HG03571 (cell line): Measurements from ENCODE around the gene FCN3.
"Not testable (repeated sequence)": the region's sequence is repeated elsewhere in the genome, so short reads cannot be mapped to it uniquely, and the experiment has no call there.

ENCODE experiments used
- ATAC-seq: cut with Tn5 transposase; IDR thresholded peaks from one replicate; pipeline ENCODE4 v1.9.1; 2021; ENCODE audit not compliant: unreplicated experiment

The FCN3 gene

DNA sequence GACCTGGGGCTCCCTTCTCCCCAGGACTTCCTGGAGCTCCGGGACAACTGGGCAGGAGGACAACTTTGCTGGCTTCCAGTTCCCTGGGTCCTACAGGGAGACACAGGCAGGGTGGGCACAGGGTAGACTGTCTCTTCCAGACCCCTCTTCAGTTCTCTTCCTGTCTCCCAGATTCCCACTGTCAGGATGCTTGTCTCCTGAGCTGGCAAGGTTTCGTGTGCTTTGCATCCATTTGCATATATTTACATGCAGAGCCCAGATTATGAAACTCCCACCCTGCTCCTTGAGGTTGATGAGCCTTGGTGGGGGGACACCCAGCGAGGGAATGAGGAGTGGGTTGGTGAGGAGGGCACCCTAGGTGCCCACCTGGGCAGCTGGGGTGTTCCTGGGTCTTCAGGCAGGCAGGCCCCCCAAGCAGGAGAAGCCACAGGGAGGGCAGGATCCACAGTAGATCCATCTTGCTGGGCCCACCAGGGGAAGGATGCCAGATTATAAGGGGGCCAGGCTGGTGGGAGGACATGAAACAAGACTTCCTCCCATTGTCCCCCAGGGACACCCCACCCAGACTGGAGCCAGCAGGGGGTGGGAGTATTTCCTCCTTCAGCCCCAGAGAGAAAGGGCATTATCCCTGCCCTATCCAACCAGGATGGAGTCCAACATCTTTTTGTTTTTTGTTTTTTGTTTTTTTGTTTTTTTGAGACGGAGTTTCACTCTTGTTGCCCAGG is at the start of gene FCN3:
FCN3 (minus strand) TSS at position 463 of the 725 bp plus-strand sequence; CDS start at position 457, 6 bp downstream.
- ATAC-seq, result no peak

DNA sequence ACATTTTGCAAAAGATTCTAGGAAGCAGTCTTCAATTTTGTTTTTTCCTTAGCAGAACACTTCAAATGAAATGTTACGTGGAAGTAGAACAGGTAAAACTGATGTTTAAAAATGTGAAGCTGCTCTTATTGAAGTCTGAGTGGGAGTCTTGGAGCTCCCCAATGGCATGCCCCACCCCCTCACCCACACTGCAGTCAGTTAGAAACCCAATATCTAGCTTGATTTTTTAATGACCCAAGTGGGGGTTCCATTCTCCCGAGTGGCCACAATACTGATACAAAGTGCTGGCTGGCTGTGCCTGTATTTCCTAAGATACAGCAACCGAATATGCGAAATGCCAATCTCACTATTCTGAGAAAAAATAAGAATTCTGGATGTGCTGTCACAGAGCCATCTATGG is 49.1 kb upstream of the FCN3 start:
- ATAC-seq, result no peak

DNA sequence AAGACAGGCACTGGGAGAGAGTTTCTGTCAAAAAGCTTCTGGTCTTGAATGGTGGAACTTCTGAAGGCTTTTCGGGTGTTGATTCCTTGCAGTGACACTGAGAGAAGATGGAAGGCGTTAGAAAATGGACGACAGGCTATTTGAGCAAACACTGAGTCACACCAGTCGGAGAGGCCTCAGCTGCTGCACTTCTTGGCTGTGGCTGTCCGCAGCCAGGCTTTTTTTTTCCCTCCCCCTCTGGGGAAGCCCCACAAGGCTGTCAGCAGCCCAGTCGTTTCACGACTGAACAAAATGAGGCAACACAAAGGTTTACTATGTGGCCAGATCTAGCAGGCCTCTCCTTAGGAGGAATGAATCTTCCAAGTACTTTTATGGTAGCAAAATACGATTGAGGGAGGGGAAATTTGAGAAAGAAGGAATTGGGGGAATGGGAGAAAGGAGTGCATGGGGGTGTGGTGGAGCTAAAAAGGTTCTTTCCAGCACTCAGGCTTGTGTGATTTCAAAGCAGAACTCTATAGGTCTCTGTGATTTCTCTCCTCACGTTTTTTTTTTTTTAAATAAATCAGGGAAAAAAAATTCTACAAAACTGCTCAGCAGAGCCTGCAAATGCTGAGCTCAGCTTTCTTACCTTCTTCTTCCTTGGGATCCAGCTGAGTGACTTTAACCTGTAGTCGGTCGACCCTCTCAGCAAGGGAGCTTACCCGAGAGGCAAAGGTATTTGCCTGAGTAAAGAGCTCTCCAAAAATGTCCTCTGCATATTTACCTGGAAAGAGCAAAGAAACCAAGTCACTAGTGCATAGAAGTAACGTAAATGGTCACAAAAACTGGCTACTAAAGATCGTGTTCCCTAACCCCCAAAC is 43.9 kb upstream of the FCN3 start:
- peak; percentile 55 for ATAC-seq

DNA sequence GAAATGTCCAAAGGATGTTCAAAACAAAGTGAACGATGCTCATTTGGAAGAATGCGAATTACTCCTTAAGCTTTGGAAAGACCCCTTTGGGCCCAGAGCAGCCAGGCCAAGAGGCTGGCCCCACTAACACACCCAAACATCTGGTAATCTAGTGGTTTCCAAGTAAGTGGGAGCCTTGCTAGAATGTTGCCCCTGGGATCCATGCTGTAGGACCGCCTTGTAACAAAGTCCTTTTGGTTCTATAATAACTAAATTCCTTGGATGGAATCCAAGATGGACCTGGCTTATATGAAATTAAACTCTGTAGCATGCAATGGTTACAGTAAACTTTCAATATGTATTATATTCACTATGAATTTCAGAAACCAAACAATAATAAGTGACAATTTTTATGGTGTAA is 43.1 kb upstream of the FCN3 start:
- no peak for ATAC-seq

- no peak for ATAC-seq
Observed at GRCh38 chr1:27416387-27417111, 41.9 kb upstream of the FCN3 start.

DNA sequence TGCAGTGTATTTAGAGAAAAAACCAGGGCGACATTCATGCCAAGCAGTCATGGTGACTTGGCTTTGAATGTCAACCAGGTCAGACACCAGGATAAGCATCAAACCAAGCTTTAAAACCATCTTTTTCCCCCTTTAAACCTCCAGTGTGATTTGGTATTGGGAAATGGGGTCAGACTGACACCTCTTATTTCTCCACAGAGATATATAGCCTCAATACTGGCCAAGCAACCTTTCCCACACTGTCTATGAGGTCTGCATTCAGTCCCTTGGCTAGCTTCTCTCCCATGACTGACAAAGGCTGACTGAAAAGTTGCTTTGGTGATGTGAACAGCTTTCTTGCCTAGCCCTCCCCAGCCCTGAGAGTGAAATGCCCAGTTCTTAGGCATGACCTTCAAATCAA is 39.5 kb upstream of the FCN3 start:
- no peak for ATAC-seq

- ATAC-seq, result no peak
Observed at GRCh38 chr1:27413004-27413403, 38.4 kb upstream of the FCN3 start.

DNA sequence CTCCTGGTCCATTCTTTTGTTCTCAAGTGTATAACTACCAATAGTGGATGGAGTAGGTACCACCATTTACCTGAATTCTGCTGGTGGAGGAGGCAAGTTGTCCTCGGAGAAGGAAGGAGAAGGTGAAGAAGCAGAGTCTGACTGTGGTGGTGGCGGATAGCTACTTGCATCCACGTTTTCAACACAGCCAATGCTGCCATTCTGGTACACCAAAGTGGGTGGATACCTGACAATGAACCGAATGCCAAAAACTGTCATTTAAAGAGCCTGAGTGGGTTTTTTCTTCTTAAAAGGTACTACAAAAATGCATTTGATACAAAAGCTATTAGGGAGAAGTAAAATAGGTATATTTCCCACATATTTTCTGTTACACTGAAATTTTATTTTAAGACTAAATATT is 37.9 kb upstream of the FCN3 start:
- no peak for ATAC-seq

- ATAC-seq, result no peak
Observed at GRCh38 chr1:27410709-27411108, 36.1 kb upstream of the FCN3 start.

- ATAC-seq, result no peak
Observed at GRCh38 chr1:27409669-27410068, 35.0 kb upstream of the FCN3 start.

DNA sequence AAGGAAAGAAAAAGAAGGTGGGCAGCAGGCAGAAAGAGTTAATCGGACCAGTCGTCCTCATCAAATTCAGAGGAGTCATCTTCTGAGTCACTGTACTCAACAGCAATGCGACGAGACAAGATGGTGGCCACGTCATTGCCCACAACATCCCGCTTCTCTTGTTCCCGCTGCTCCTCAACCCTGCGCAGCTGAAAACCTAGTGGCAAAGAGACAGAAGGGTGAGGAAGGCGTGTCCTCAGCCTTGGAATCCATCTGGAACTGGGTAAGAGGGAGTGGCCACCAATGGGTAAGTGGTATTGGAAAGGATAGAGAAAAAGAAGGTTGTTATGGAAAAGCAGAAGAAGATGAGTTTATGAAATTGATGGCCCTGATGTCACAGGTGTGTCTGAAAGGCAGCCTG is 33.5 kb upstream of the FCN3 start:
- no peak for ATAC-seq

DNA sequence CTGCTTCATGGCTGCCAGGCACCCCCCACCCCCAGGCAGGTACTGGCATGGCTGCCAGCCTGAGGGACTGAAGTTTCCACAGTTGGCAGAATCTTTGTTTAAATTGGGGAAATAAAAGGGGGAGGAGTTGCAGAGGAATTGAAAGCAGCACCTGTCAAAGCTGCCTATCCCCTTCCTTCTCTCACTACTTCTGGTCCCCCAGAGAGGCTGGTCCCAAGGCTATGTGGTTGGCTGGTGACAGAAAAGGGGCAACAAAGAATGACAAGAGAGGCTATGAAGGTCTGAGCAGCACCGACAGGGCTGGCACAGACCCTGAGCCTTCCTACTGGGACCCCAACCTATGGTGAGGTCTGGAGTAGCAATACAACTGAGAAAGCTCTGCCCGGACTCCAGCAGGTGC is 32.2 kb upstream of the FCN3 start:
- ATAC-seq, result not testable (repeated sequence)

- no peak for ATAC-seq
Observed at GRCh38 chr1:27406362-27406680, 31.7 kb upstream of the FCN3 start.

- not testable (repeated sequence) for ATAC-seq
Observed at GRCh38 chr1:27405598-27406361, 31.2 kb upstream of the FCN3 start.

DNA sequence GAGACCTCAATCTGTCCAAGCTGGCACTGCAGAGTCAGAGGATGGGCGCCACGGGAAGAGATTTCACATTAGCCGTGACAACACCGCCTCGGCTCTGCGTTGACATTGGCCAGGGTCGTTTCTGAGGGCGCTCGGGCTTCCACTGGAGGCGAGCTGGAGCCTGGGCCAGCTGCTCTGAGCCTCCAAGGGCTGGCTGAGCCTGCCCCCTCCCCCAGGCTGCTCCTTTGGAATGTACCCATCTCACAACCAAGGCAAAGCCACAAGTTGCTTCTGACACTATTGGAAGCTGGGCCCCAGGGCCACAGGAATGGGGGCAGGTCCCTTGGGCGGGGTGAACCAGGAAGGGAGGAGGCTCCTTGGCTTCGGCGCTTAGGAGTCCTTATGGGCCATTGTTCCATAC is 30.4 kb upstream of the FCN3 start:
- no peak for ATAC-seq

GRCh38 chr1:27403931-27404330 is 29.3 kb upstream of the FCN3 start:
- ATAC-seq, result no peak

- ATAC-seq, result no peak
Observed at GRCh38 chr1:27403065-27403726, 28.6 kb upstream of the FCN3 start.

- ATAC-seq, result no peak
Observed at GRCh38 chr1:27402349-27402754, 27.7 kb upstream of the FCN3 start.

DNA sequence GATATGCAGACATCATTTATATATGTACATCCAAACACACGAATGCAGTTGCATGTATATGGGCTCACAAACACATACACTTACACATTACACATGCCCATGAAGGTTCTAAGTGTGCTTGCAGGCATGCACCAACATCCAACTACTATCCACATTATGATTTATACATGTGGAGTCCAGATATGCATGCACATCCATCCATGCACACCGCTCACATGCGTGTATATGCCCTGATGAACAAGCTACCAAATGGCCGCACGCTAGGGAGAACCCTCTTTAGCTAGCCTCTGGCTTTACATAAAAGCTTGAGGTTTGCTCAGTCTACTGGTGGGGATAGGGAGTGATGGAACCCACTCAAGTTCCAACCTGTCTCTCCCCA is 26.3 kb upstream of the FCN3 start:
- ATAC-seq, result no peak

- ATAC-seq, result no peak
Observed at GRCh38 chr1:27400082-27400962, 25.7 kb upstream of the FCN3 start.
